ENCODE data around the gene PHACTR1.

The PHACTR1 gene

DNA sequence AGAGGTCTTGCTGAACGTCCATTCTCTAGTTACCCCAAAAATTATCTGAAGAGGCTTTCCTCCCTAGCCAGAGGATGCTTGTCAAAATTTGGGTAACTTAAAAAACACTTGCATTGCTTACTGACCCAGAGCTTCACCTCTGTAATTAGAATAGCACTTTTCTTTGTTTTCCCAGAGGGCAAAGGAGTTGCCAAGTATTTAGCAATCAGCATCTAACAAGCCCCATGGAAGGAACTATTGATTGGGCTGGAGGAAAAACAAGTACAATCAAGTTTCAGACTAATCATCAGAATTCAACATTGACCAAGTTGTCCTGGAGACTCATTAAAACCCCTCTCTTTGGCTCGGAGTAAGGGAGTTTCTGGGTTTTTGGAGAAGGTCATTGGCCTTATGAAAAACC lies 385.4 kb downstream of the PHACTR1 start:
- Histone ChIP-seq H3K9me2 (ENCODE audit: low read depth, low read length) (no peaks in the 10 kb centered on the region), H3K4me2 (ENCODE audit: low read length) (no peak overlapping the region), H3K36me3 (ENCODE audit: insufficient read depth, low read length) (no peaks in the 10 kb centered on the region), H3K79me2 (ENCODE audit: insufficient read depth, low read length) (no peaks in the 10 kb centered on the region), H2AFZ (ENCODE audit: low read length) (no peak overlapping the region), H3F3A (ENCODE audit: insufficient read depth, low read length) (no peaks in the 10 kb centered on the region), H3K9me3 (ENCODE audit: low read length) (no peaks in the 10 kb centered on the region), H3K27ac (ENCODE audit: low read depth, low read length, poor library complexity, severe bottlenecking) (no peak overlapping the region), H4K20me1 (ENCODE audit: insufficient read depth, low read length) (no peaks in the 10 kb centered on the region), H3K4me3 (ENCODE audit: low read depth, low read length, poor library complexity, severe bottlenecking) (no peak overlapping the region), H3K4me1 (ENCODE audit: insufficient read depth, low read length, severe bottlenecking) (no peaks in the 10 kb centered on the region), H3K9ac (ENCODE audit: low read length) (no peak overlapping the region), H3K27me3 (ENCODE audit: insufficient read depth, low read length) (no peaks in the 10 kb centered on the region)
- TF ChIP-seq EZH2 (IDR thresholded peaks at IDR 0.05; ENCODE audit: borderline replicate concordance, low read length), result no peak
- TF ChIP-seq, protein P1, sequence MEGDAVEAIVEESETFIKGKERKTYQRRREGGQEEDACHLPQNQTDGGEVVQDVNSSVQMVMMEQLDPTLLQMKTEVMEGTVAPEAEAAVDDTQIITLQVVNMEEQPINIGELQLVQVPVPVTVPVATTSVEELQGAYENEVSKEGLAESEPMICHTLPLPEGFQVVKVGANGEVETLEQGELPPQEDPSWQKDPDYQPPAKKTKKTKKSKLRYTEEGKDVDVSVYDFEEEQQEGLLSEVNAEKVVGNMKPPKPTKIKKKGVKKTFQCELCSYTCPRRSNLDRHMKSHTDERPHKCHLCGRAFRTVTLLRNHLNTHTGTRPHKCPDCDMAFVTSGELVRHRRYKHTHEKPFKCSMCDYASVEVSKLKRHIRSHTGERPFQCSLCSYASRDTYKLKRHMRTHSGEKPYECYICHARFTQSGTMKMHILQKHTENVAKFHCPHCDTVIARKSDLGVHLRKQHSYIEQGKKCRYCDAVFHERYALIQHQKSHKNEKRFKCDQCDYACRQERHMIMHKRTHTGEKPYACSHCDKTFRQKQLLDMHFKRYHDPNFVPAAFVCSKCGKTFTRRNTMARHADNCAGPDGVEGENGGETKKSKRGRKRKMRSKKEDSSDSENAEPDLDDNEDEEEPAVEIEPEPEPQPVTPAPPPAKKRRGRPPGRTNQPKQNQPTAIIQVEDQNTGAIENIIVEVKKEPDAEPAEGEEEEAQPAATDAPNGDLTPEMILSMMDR (IDR thresholded peaks at IDR 0.05; ENCODE audit: low read length), result no peak

DNA sequence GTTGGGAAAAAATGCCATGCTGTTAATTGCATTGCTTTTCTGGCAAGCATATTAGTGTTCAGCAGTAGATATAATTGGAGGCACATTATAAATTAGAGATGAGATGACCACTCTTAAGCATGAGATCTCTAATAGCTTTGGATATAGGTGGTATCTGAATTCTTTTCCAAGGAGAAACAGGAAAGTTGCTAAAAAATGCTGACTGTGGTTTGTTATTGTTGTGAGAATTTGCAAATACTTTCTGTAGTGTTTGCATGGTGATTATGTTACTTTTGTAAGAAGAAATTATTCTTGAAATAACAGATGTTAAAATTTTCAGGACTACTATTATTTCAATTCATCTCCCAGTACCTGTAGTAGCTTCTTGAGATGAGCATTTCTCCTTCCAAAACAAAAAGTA lies 386.6 kb downstream of the PHACTR1 start:
- TF ChIP-seq, protein P1 (IDR thresholded peaks at IDR 0.05; ENCODE audit: low read length), result no peak
- TF ChIP-seq EZH2 (IDR thresholded peaks at IDR 0.05; ENCODE audit: borderline replicate concordance, low read length), result no peak
- H3K27ac ChIP-seq (ENCODE audit: low read depth, low read length, poor library complexity, severe bottlenecking), result no peak overlapping the region
- H3K4me1 ChIP-seq (ENCODE audit: insufficient read depth, low read length, severe bottlenecking), result no peaks in the 10 kb centered on the region
- no peak overlapping the region for H3K4me2 ChIP-seq (ENCODE audit: low read length)
- H3K9me2 ChIP-seq (ENCODE audit: low read depth, low read length), result no peaks in the 10 kb centered on the region
- no peaks in the 10 kb centered on the region for H3K9me3 ChIP-seq (ENCODE audit: low read length)
- H3K36me3 ChIP-seq (ENCODE audit: insufficient read depth, low read length), result no peaks in the 10 kb centered on the region
- H2AFZ ChIP-seq (ENCODE audit: low read length), result no peak overlapping the region
- H3K79me2 ChIP-seq (ENCODE audit: insufficient read depth, low read length), result no peaks in the 10 kb centered on the region
- H3F3A ChIP-seq (ENCODE audit: insufficient read depth, low read length), result no peaks in the 10 kb centered on the region
- no peaks in the 10 kb centered on the region for H4K20me1 ChIP-seq (ENCODE audit: insufficient read depth, low read length)
- H3K27me3 ChIP-seq (ENCODE audit: insufficient read depth, low read length), result no peaks in the 10 kb centered on the region
- no peak overlapping the region for H3K9ac ChIP-seq (ENCODE audit: low read length)
- H3K4me3 ChIP-seq (ENCODE audit: low read depth, low read length, poor library complexity, severe bottlenecking), result no peak overlapping the region

DNA sequence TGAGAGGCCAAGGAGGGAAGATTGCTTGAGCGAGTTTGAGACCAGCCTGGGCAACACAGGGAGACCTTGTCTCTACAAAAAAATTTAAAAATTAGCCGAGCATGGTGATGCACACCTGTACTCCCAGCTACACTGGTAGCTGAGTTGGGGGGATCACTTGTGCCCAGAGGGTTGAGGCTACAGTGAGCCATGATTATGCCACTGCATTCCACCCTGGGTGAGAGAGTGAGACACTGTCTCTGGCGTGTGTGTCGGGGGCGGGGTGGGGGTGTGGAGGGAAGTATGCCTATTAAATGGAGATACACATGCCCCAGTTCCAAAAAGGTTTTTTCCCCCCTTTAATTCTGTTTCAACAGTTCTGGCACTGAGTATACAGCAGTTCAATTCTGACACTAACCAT lies 388.6 kb downstream of the PHACTR1 start:
- Histone ChIP-seq H3K4me1 (ENCODE audit: insufficient read depth, low read length, severe bottlenecking) (no peaks in the 10 kb centered on the region), H3K79me2 (ENCODE audit: insufficient read depth, low read length) (no peaks in the 10 kb centered on the region), H3K27ac (ENCODE audit: low read depth, low read length, poor library complexity, severe bottlenecking) (no peak overlapping the region), H3K36me3 (ENCODE audit: insufficient read depth, low read length) (no peaks in the 10 kb centered on the region), H2AFZ (ENCODE audit: low read length) (no peak overlapping the region), H3K4me3 (ENCODE audit: low read depth, low read length, poor library complexity, severe bottlenecking) (no peak overlapping the region), H3K9me3 (ENCODE audit: low read length) (no peaks in the 10 kb centered on the region), H4K20me1 (ENCODE audit: insufficient read depth, low read length) (no peaks in the 10 kb centered on the region), H3F3A (ENCODE audit: insufficient read depth, low read length) (no peaks in the 10 kb centered on the region), H3K9ac (ENCODE audit: low read length) (no peak overlapping the region), H3K4me2 (ENCODE audit: low read length) (no peak overlapping the region), H3K9me2 (ENCODE audit: low read depth, low read length) (no peaks in the 10 kb centered on the region), H3K27me3 (ENCODE audit: insufficient read depth, low read length) (no peaks in the 10 kb centered on the region)
- TF ChIP-seq EZH2 (IDR thresholded peaks at IDR 0.05; ENCODE audit: borderline replicate concordance, low read length), result no peak
- TF ChIP-seq, protein P1 (IDR thresholded peaks at IDR 0.05; ENCODE audit: low read length), result no peak

Measured in OCI-LY1 (cell line).